Ishikawa (cell line): ENCODE data around the gene UPF2.

Source experiments
- CREB1 ChIP-seq: IDR thresholded peaks from 2 replicates; pipeline ENCODE4 v1.6.1; 2012; ENCODE audit warnings: low read depth
- EP300 ChIP-seq: IDR thresholded peaks from 2 replicates; pipeline ENCODE4 v1.6.1; 2012; ENCODE audit warnings: borderline replicate concordance
- RAD21 ChIP-seq: IDR thresholded peaks from 2 replicates; pipeline ENCODE4 v1.6.1; 2012; ENCODE audit warnings: low read depth

DNA sequence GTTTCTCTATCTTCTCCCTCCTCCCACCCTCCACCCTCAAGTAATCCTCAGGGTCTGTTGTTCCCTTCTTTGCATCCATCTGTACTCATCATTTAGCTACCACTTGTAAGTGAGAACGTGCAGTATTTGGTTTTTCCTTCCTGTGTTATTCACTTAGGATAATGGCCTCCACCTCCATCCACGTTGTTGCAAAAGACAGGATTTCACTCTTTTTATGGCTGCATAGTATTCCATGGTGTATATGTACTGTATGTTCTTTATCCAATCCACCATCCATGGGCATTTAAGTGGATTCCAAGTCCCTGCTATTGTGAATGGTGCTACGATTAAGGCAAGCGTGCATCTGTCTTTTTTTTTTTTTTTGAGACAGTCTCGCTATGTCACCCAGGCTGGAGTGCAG is 147.0 kb downstream of the UPF2 start:
- TF ChIP-seq CREB1 (no peak), RAD21 (no peak), EP300 (no peak)
